H1 (cell line): ENCODE measurements around the gene LUZP1. TPM values are rescaled to one million over a fixed set of nuclear protein-coding genes. Genes with fewer than 3 reads are reported as not detected.

Experiments used
- CTCF ChIA-PET: fragments of 300-600 bp; sonication (Branson Sonifier 250); formaldehyde crosslinking; loops from one replicate; lab custom pipeline; 2021; ENCODE audit not compliant: partially characterized antibody; lab: Charles Lee
- POLR2A ChIA-PET: fragments of 300-600 bp; sonication (Branson Sonifier 250); formaldehyde crosslinking; loops from one replicate; lab custom pipeline; 2021; ENCODE audit warnings: inconsistent platforms; ENCODE audit not compliant: partially characterized antibody; lab: Charles Lee
- DNase-seq, 2 experiments: peaks; one replicate each; pipeline versions ENCODE4 v3.0.0 to v3.0.0-alpha.2; 2010 to 2022; ENCODE audit warnings: low spot score in 2 of 2, low read depth in 1 of 2, mixed read lengths in 1 of 2
- FAIRE-seq: peaks from 2 replicates; lab custom pipeline; 2011; peaks lifted over from hg19 to GRCh38; lab: Jason Lieb, UNC
- H2AFZ ChIP-seq: 2 replicates; pipeline ENCODE4 v1.8.1; 2012; ENCODE audit warnings: low read length, inconsistent platforms
- H2AK5ac ChIP-seq: 2 replicates; pipeline ENCODE4 v1.6.1; 2013; ENCODE audit warnings: low read depth, low read length
- H2BK120ac ChIP-seq: replicated peaks from 2 replicates; pipeline ENCODE3; 2013; ENCODE audit warnings: low read depth, low read length, inconsistent platforms
- H2BK12ac ChIP-seq: 2 replicates; pipeline ENCODE4 v1.6.1; 2013; ENCODE audit warnings: low read depth, low read length
- H2BK15ac ChIP-seq: 2 replicates; pipeline ENCODE4 v1.6.1; 2013; ENCODE audit warnings: low read length
- H2BK20ac ChIP-seq: 2 replicates; pipeline ENCODE4 v1.6.1; 2013; ENCODE audit warnings: low read length
- H2BK5ac ChIP-seq: 2 replicates; pipeline ENCODE4 v1.6.1; 2013; ENCODE audit warnings: low read depth, low read length
- H3K14ac ChIP-seq: 2 replicates; pipeline ENCODE4 v1.6.1; 2013; ENCODE audit warnings: inconsistent platforms; ENCODE audit not compliant: insufficient read length
- H3K18ac ChIP-seq: 2 replicates; pipeline ENCODE4 v1.6.1; 2013; ENCODE audit warnings: low read length; ENCODE audit errors: extremely low read depth
- H3K23ac ChIP-seq: 2 replicates; pipeline ENCODE4 v1.6.1; 2013; ENCODE audit warnings: inconsistent platforms; ENCODE audit not compliant: insufficient read length
- H3K23me2 ChIP-seq: 2 replicates; pipeline ENCODE4 v1.6.1; 2013; ENCODE audit warnings: low read depth, low read length
- H3K27ac ChIP-seq: 2 replicates; pipeline ENCODE4 v1.6.1; 2011; ENCODE audit warnings: low read depth, low read length, inconsistent platforms
- H3K27me3 ChIP-seq, 4 experiments: replicated peaks in 1 of 4; 1 replicate in 1 of 4; 2 replicates in 3 of 4; pipeline versions ENCODE4 v1.6.1 to v1.8.1; 2011 to 2013; ENCODE audit warnings: low read length in 3 of 4, mild to moderate bottlenecking in 3 of 4, inconsistent platforms in 2 of 4, mixed read lengths in 2 of 4, moderate library complexity in 1 of 4; ENCODE audit not compliant: control insufficient read depth in 3 of 4, insufficient read depth in 3 of 4; ENCODE audit errors: extremely low read depth in 1 of 4
- H3K36me3 ChIP-seq, 4 experiments: 2 replicates each; pipeline versions ENCODE4 v1.6.1 to v1.8.1; 2011 to 2013; ENCODE audit warnings: mild to moderate bottlenecking in 4 of 4, low read length in 3 of 4, moderate library complexity in 2 of 4, control low read depth in 1 of 4, inconsistent platforms in 1 of 4; ENCODE audit not compliant: insufficient read depth in 4 of 4, control insufficient read depth in 2 of 4
- H3K4ac ChIP-seq: replicated peaks from 2 replicates; pipeline ENCODE3; 2013; ENCODE audit warnings: low read length, low read depth, mixed read lengths, inconsistent platforms; ENCODE audit not compliant: insufficient read length
- H3K4me1 ChIP-seq, 4 experiments: replicated peaks in 1 of 4; 1 replicate in 1 of 4; 2 replicates in 3 of 4; pipeline versions ENCODE4 v1.6.1 to v1.8.1; 2011 to 2013; ENCODE audit warnings: low read length in 3 of 4, inconsistent platforms in 2 of 4, mixed read lengths in 1 of 4; ENCODE audit not compliant: insufficient read depth in 4 of 4, control insufficient read depth in 3 of 4
- H3K4me2 ChIP-seq, 2 experiments: 2 replicates each; pipeline versions ENCODE4 v1.6.1 to v1.8.1; 2011 to 2013; ENCODE audit warnings: low read depth in 2 of 2, low read length in 2 of 2, control low read depth in 1 of 2, inconsistent platforms in 1 of 2, mild to moderate bottlenecking in 1 of 2; ENCODE audit not compliant: insufficient read depth in 1 of 2
- H3K4me3 ChIP-seq, 4 experiments: fragments of 200-600, 300-600 bp in 1 of 4; sonication (generic), shearing (Covaris generic), sonication (Bioruptor Twin) in 1 of 4; 2 replicates each; pipeline versions ENCODE4 v1.5.1 to v1.8.1; 2011 to 2016; ENCODE audit warnings: low read length in 4 of 4, low read depth in 3 of 4, control low read depth in 2 of 4, inconsistent platforms in 2 of 4, mild to moderate bottlenecking in 2 of 4, mixed read lengths in 1 of 4, moderate library complexity in 1 of 4; ENCODE audit not compliant: insufficient read depth in 2 of 4; ENCODE audit errors: extremely low read depth in 1 of 4
- H3K56ac ChIP-seq: replicated peaks from 2 replicates; pipeline ENCODE3; 2013; ENCODE audit warnings: low read depth, mild to moderate bottlenecking, mixed read lengths, low read length, inconsistent platforms; ENCODE audit not compliant: insufficient read length
- H3K79me1 ChIP-seq: 2 replicates; pipeline ENCODE4 v1.6.1; 2013; ENCODE audit warnings: low read depth, low read length, control low read depth
- H3K79me2 ChIP-seq, 2 experiments: 2 replicates each; pipeline versions ENCODE4 v1.6.1 to v1.8.1; 2012 to 2013; ENCODE audit warnings: low read length in 2 of 2, mild to moderate bottlenecking in 2 of 2, inconsistent platforms in 1 of 2; ENCODE audit not compliant: insufficient read depth in 2 of 2, control insufficient read depth in 1 of 2
- H3K9ac ChIP-seq, 4 experiments: replicated peaks in 1 of 4; 1 replicate in 1 of 4; 2 replicates in 3 of 4; pipeline versions ENCODE4 v1.6.1 to v1.8.1; 2011 to 2013; ENCODE audit warnings: low read depth in 3 of 4, low read length in 3 of 4, control low read depth in 2 of 4, mild to moderate bottlenecking in 2 of 4, moderate library complexity in 2 of 4, inconsistent platforms in 1 of 4; ENCODE audit errors: extremely low read depth in 1 of 4
- H3K9me3 ChIP-seq, 2 experiments: 2 replicates each; pipeline versions ENCODE4 v1.6.1 to v1.8.1; 2012 to 2013; ENCODE audit warnings: mild to moderate bottlenecking in 2 of 2, moderate library complexity in 2 of 2, control low read depth in 1 of 2, inconsistent platforms in 1 of 2, low read depth in 1 of 2, low read length in 1 of 2, mixed read lengths in 1 of 2; ENCODE audit not compliant: insufficient read depth in 2 of 2
- H4K20me1 ChIP-seq, 2 experiments: replicated peaks in 1 of 2; 2 replicates each; pipeline versions ENCODE3 to v1.8.1; 2011 to 2013; ENCODE audit warnings: inconsistent platforms in 2 of 2, low read length in 2 of 2, mild to moderate bottlenecking in 1 of 2; ENCODE audit not compliant: insufficient read depth in 2 of 2, control insufficient read depth in 1 of 2
- H4K5ac ChIP-seq: 2 replicates; pipeline ENCODE4 v1.6.1; 2013; ENCODE audit warnings: low read length, low read depth, mixed read lengths, inconsistent platforms; ENCODE audit not compliant: insufficient read length
- H4K8ac ChIP-seq: 2 replicates; pipeline ENCODE4 v1.8.0; 2013; ENCODE audit warnings: mild to moderate bottlenecking, moderate library complexity, low read length, inconsistent platforms; ENCODE audit not compliant: insufficient read depth; ENCODE audit errors: extremely low read depth
- H4K91ac ChIP-seq: replicated peaks from 2 replicates; pipeline ENCODE3; 2013; ENCODE audit warnings: low read length, mixed read lengths, inconsistent platforms; ENCODE audit not compliant: insufficient read length
- ASH2L ChIP-seq: fragments of 200-600, 300-600 bp; sonication (generic); IDR thresholded peaks from one replicate; pipeline ENCODE4 v1.7.1; 2017; ENCODE audit warnings: low read length
- CBX8 ChIP-seq: fragments of 300-800, 300-1000 bp; sonication (generic); IDR thresholded peaks from 2 replicates; pipeline ENCODE4 v1.7.1; 2016; ENCODE audit warnings: low read depth, low read length, borderline replicate concordance
- E2F6 ChIP-seq: IDR thresholded peaks from 2 replicates; pipeline ENCODE4 v1.6.1; 2012; ENCODE audit warnings: inconsistent platforms
- EZH2 ChIP-seq: fragments of 200-600 bp; sonication (generic); IDR thresholded peaks from 2 replicates; pipeline ENCODE4 v1.7.1; 2012; ENCODE audit warnings: low read depth, mild to moderate bottlenecking, moderate library complexity, low read length, inconsistent platforms; ENCODE audit not compliant: severe bottlenecking
- GTF2F1 ChIP-seq: IDR thresholded peaks from 2 replicates; pipeline ENCODE4 v1.6.1; 2012; ENCODE audit warnings: low read depth, low read length, improper control_type of control experiment, borderline replicate concordance
- JUND ChIP-seq: IDR thresholded peaks from 2 replicates; pipeline ENCODE4 v1.6.1; 2011; ENCODE audit warnings: mild to moderate bottlenecking, improper control_type of control experiment, low read length
- MAFK ChIP-seq: IDR thresholded peaks from 2 replicates; pipeline ENCODE4 v1.6.1; 2012; ENCODE audit warnings: low read depth, mild to moderate bottlenecking, improper control_type of control experiment, low read length
- POU5F1 ChIP-seq: IDR thresholded peaks from 2 replicates; pipeline ENCODE4 v1.6.1; 2011; ENCODE audit warnings: low read depth, mild to moderate bottlenecking, low read length, moderate library complexity
- RFX5 ChIP-seq: IDR thresholded peaks from 2 replicates; pipeline ENCODE4 v1.6.1; 2011; ENCODE audit warnings: low read depth, low read length, improper control_type of control experiment, borderline replicate concordance
- SAP30 ChIP-seq: fragments of 300-600 bp; sonication (generic); IDR thresholded peaks from 2 replicates; pipeline ENCODE4 v1.7.1; 2012; ENCODE audit warnings: low read length, moderate library complexity, mild to moderate bottlenecking, inconsistent platforms; ENCODE audit not compliant: insufficient read depth, insufficient replicate concordance
- SIN3A ChIP-seq, 2 experiments: IDR thresholded peaks in 1 of 2; conservative IDR thresholded peaks in 1 of 2; 2 replicates each; pipeline ENCODE4 v1.6.1; 2011 to 2012; ENCODE audit warnings: low read length in 2 of 2, improper control_type of control experiment in 1 of 2, low read depth in 1 of 2, mild to moderate bottlenecking in 1 of 2
- SUZ12 ChIP-seq: fragments of 200-600 bp; sonication (generic); IDR thresholded peaks from 2 replicates; pipeline ENCODE4 v1.6.1; 2012; ENCODE audit warnings: mild to moderate bottlenecking, inconsistent platforms, low read length, moderate library complexity, mixed read lengths
- WGBS, 2 experiments: shearing (Covaris generic) in 1 of 2; methylation state at CpG; one replicate each; pipeline versions ENCODE4 v1.1.6 to v1.1.7; 2013 to 2015; ENCODE audit warnings: low lambda C conversion rate in 2 of 2, mixed read lengths in 2 of 2, inconsistent platforms in 1 of 2, low coverage in 1 of 2, missing lambda C conversion rate in 1 of 2; ENCODE audit not compliant: insufficient replicate concordance in 2 of 2, insufficient coverage in 1 of 2, insufficient read length in 1 of 2; ENCODE audit errors: extremely low coverage in 1 of 2, missing lambda C conversion rate in 1 of 2; 5-methylcytosine and 5-hydroxymethylcytosine counted together
- polyA plus RNA-seq, 7 experiments: library from polyadenylated mRNA; depleted of rRNA in 3 of 7; stranded (reverse) in 5 of 7; unstranded in 2 of 7; fragments of >200 nt in 5 of 7; fragments of 200-250 nt in 2 of 7; gene quantifications; 1 replicate in 5 of 7; 2 replicates in 1 of 7; 4 replicates in 1 of 7; pipeline versions ENCODE4 v1.2.1 to v1.2.3, GENCODE V29; 2011 to 2013; ENCODE audit warnings: missing spikeins in 2 of 7, mixed read lengths in 2 of 7
- total RNA-seq: library from RNA; stranded (reverse); fragmentation: NEBNext Ultra II Directional; extraction: Animal tissue kit (Norgen Biotek cat#: 25700); gene quantifications from 2 replicates; pipeline ENCODE4 v1.2.1, GENCODE V29; 2021

LUZP1 gene
- total and polyA plus RNA-seq, 2 of the 8 experiments (the other 6 are each of a cell fraction or from before 2014, with no cell fraction given): 14.0 to 60.5 TPM

GRCh38 chr1:23110391-23110790 lies 58.3 kb downstream of the LUZP1 start:
- Histone ChIP-seq H3K4me2 (no peak overlapping the region), H3K27me3 (no peaks in the 10 kb centered on the region), H4K5ac (no peak overlapping the region), H3K56ac (no peak overlapping the region), H4K8ac (no peak overlapping the region; the same call in 1 of the 2 replicates), H3K18ac (no peak overlapping the region), H3K14ac (no peak overlapping the region), H2AFZ (no peak overlapping the region), H2BK5ac (no peak overlapping the region), H3K23me2 (no peaks in the 10 kb centered on the region), H3K23ac (no peak overlapping the region), H3K4ac (no peak overlapping the region), H3K79me2 (peaks cover 0 to 61% of the 10 kb centered on the region in 2 experiments; a peak in 3 of 4 replicates), H3K79me1 (peaks cover 9% of the 10 kb centered on the region; the same call in 1 of the 2 replicates), H3K4me3 (no peak overlapping the region), H2AK5ac (no peak overlapping the region), H2BK12ac (no peak overlapping the region), H2BK20ac (no peak overlapping the region), H2BK120ac (no peak overlapping the region), H2BK15ac (no peak overlapping the region), H3K4me1 (peaks cover 0 to 5% (median under 1%) of the 10 kb centered on the region in 4 experiments; a peak in 3 of 7 replicates), H4K91ac (no peak overlapping the region), H4K20me1 (peaks cover 7 to 10% of the 10 kb centered on the region in 2 experiments), H3K27ac (no peak overlapping the region), H3K36me3 (peaks cover 0 to 18% (median 7%) of the 10 kb centered on the region in 4 experiments; a peak in 4 of 8 replicates), H3K9me3 (no peaks in the 10 kb centered on the region), H3K9ac (no peak overlapping the region)
- DNase-seq: no peak
- FAIRE-seq: no peak
- CTCF ChIA-PET: interaction anchor here (0.6 to 4.7 kb wide), 8 partner anchors 11 to 106 kb away, joined by 3 to 32 read pairs (median 4); no protein-coding TSS in a partner anchor
- 96% methylated on average over 5 of the region's 5 CpGs; no CpG with 5 or more reads in 1 of the 2 experiments for WGBS, 2 experiments
- POLR2A ChIA-PET: interaction anchor here (0.6 to 2.7 kb wide), 4 partner anchors 10 to 59 kb away, joined by 3 to 11 read pairs (median 4); no protein-coding TSS in a partner anchor
- TF ChIP-seq SAP30 (no peak), GTF2F1 (no peak), SIN3A (conservative IDR thresholded peaks at IDR 0.05 in 1 of 2, IDR thresholded peaks at IDR 0.05 in 1 of 2; ENCODE audit: low read depth in 1 of 2, low read length in 2 of 2) (no peak), EZH2 (no peak), CBX8 (no peak), JUND (no peak), POU5F1 (no peak), MAFK (no peak), ASH2L (no peak), SUZ12 (no peak), RFX5 (no peak), E2F6 (no peak)
